ENCODE data around the gene HABP4. TPM values are rescaled to one million over a fixed set of nuclear protein-coding genes. Genes with fewer than 3 reads are reported as not detected.

The HABP4 gene
- total and polyA plus RNA-seq, 9 of the 15 experiments (the other 6 are each of a cell fraction or from before 2014, with no cell fraction given) = 0.38 to 2.4 (median 1.9) TPM

DNA sequence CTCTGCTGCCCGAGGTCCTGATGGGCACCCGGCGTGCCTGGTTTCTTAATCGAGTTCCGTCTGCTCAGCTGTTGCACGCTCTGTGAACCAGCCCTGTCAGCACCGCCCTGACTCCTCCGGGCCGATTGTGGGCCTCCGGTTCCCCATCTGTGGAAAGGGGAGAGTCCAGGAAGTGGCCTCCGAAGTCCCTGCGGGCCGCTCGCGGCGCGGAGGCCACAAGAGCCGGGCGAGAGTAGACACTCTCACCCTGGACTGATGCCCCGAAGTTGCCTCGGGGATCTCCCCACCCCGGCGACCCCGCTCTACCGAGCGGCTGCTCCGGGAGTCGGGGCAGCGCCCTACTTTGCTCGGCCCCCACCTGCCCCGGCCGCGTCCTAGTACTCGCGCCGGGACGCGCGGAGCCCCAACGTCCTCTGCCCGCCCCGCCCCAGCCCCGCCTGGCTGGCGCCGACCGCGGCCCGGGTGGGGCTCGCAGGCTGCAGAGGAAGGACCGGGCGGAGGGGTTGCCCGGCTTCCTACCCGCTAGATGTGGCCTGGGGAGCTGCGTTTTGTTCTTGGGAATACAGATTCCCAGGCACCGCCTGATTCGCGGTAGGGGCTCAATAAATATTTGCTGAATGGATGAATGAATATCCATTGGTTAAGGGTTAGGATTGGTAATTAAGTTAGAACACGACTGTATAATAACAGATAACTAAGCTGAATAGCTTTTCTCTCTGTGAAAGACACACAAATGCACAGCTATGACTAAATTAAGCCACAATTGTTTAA lies 30.9 kb upstream of the HABP4 start (continued):
- TF ChIP-seq POLR3G (IDR thresholded peaks at IDR 0.05; ENCODE audit: extremely low read depth, insufficient read length, insufficient replicate concordance) = no peak
- no peak for TF ChIP-seq CBX5 (IDR thresholded peaks at IDR 0.05; ENCODE audit: borderline replicate concordance, low read depth)
- TF ChIP-seq BHLHE40 (IDR thresholded peaks at IDR 0.05; ENCODE audit: low read length) = no peak
- peak; percentile 58 for TF ChIP-seq ZBTB17 (CRISPR knock-in tag; IDR thresholded peaks at IDR 0.05)
- TF ChIP-seq ZNF174 (CRISPR knock-in tag; IDR thresholded peaks at IDR 0.05) = no peak
- TF ChIP-seq BRD4 (IDR thresholded peaks at IDR 0.05) = peak; percentile 74; the same call in 1 of the 2 replicates
- TF ChIP-seq COPS2 (conservative IDR thresholded peaks at IDR 0.05) = no peak
- TF ChIP-seq ZNF740 (CRISPR knock-in tag; IDR thresholded peaks at IDR 0.05) = no peak; the same call in 1 of the 2 replicates
- TF ChIP-seq ZNF740 (tag; IDR thresholded peaks at IDR 0.05) = no peak
- peak; percentile 47; the same call in 1 of the 2 replicates for TF ChIP-seq CBFA2T3 (IDR thresholded peaks at IDR 0.05)
- peak; percentile 34 for TF ChIP-seq BRD9 (IDR thresholded peaks at IDR 0.05; ENCODE audit: low read depth, partially characterized antibody)
- TF ChIP-seq, protein P1, sequence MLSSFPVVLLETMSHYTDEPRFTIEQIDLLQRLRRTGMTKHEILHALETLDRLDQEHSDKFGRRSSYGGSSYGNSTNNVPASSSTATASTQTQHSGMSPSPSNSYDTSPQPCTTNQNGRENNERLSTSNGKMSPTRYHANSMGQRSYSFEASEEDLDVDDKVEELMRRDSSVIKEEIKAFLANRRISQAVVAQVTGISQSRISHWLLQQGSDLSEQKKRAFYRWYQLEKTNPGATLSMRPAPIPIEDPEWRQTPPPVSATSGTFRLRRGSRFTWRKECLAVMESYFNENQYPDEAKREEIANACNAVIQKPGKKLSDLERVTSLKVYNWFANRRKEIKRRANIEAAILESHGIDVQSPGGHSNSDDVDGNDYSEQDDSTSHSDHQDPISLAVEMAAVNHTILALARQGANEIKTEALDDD (IDR thresholded peaks at IDR 0.05) = peak; percentile 39; the same call in 1 of the 2 replicates
- no peak for TF ChIP-seq HCFC1 (IDR thresholded peaks at IDR 0.05; ENCODE audit: low read depth, low read length)
- TF ChIP-seq ZNF175 (CRISPR knock-in tag; IDR thresholded peaks at IDR 0.05; ENCODE audit: low read depth) = no peak
- TF ChIP-seq JUN (IDR thresholded peaks at IDR 0.05; ENCODE audit: borderline replicate concordance, low read depth, low read length) = no peak
- TF ChIP-seq JUN (CRISPR knock-in tag; IDR thresholded peaks at IDR 0.05; ENCODE audit: borderline replicate concordance) = no peak
- TF ChIP-seq STAG1 (CRISPR knock-in tag; IDR thresholded peaks at IDR 0.05; ENCODE audit: borderline replicate concordance) = no peak
- TF ChIP-seq EZH2 (IDR thresholded peaks at IDR 0.05; ENCODE audit: borderline replicate concordance, low read depth, low read length) = no peak
- TF ChIP-seq TCFL5 (CRISPR knock-in tag; conservative IDR thresholded peaks at IDR 0.05) = no peak
- no peak for TF ChIP-seq RBM14 (IDR thresholded peaks at IDR 0.05; ENCODE audit: borderline replicate concordance, insufficient read depth, low read depth, low read length)
- TF ChIP-seq, protein P2, sequence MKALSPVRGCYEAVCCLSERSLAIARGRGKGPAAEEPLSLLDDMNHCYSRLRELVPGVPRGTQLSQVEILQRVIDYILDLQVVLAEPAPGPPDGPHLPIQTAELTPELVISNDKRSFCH (CRISPR knock-in tag; IDR thresholded peaks at IDR 0.05) = no peak
- TF ChIP-seq, protein P2 (tag; IDR thresholded peaks at IDR 0.05) = 0 out of 2 replicates have a peak, but pooled peaks have one; percentile 37
- TF ChIP-seq ZNF561 (CRISPR knock-in tag; conservative IDR thresholded peaks at IDR 0.05) = no peak
- TF ChIP-seq WHSC1 (IDR thresholded peaks at IDR 0.05; ENCODE audit: low read length) = no peak
- no peak for TF ChIP-seq HNRNPK (IDR thresholded peaks at IDR 0.05; ENCODE audit: low read depth, low read length, poor library complexity, severe bottlenecking)
- no peak for TF ChIP-seq RAD51 (IDR thresholded peaks at IDR 0.05; ENCODE audit: borderline replicate concordance, low read depth)
- no peak for TF ChIP-seq MECOM (CRISPR knock-in tag; IDR thresholded peaks at IDR 0.05)
- TF ChIP-seq ZNF436 (CRISPR knock-in tag; IDR thresholded peaks at IDR 0.05) = no peak
- TF ChIP-seq SMAD1 (IDR thresholded peaks at IDR 0.05; ENCODE audit: low read depth, low read length, partially characterized antibody) = no peak
- no peak for TF ChIP-seq PPARD (CRISPR knock-in tag; IDR thresholded peaks at IDR 0.05)
